ENCODE measurements around the gene SOCS7.

SOCS7 gene, protein sequence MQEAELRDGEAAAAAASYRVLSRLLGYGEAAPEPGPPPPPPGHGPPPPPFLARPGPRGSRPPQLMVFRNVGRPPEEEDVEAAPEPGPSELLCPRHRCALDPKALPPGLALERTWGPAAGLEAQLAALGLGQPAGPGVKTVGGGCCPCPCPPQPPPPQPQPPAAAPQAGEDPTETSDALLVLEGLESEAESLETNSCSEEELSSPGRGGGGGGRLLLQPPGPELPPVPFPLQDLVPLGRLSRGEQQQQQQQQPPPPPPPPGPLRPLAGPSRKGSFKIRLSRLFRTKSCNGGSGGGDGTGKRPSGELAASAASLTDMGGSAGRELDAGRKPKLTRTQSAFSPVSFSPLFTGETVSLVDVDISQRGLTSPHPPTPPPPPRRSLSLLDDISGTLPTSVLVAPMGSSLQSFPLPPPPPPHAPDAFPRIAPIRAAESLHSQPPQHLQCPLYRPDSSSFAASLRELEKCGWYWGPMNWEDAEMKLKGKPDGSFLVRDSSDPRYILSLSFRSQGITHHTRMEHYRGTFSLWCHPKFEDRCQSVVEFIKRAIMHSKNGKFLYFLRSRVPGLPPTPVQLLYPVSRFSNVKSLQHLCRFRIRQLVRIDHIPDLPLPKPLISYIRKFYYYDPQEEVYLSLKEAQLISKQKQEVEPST

GRCh38 chr17:38351412-38352222 lies at the start of gene SOCS7:
SOCS7 (plus strand) TSS chr17:38351844; CDS start chr17:38352053, 209 bp downstream.
- DNase-seq (ENCODE audit: low read depth) = peak; percentile 88

DNA sequence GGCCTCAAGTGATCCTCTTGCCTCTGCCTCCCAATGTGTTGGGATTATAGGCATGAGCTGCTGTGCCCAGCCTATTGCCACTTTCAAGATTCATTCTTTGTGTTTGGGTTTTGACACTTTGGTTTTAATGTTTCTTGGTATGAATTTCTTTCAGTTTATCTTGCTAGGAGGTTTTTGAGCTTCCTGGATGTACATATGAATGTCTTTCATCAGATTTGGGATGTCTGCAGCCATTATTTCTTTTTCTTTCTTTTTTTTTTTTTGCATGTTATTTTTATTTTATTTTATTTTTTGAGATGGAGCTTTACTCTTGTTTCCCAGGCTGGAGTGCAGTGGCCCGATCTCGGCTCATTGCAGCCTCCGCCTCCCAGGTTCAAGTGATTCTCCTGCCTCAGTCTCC lies 36.1 kb upstream of the SOCS7 start:
- no peak for DNase-seq (ENCODE audit: low read depth)

DNA sequence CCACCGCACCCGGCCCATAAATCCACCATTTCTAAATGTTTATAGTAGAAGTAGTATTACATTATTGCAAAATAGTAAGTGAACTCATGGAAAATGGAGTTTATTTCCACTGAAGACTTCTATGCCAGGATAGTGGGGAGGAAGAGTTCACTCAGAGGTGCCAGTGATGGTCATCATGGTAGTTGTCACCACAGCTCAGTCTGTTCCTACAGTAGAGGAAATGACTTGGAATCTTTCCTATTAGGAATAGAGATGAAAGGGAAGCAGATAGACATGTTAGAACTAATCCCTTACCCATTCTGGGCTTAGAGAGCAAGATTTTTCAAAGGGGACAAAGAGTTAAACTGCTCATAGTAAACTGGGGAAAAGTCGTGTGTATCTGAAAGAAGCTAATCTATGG lies 34.6 kb upstream of the SOCS7 start:
- DNase-seq (ENCODE audit: low read depth) = no peak

GRCh38 chr17:38320482-38320881 lies 31.2 kb upstream of the SOCS7 start:
- no peak for DNase-seq (ENCODE audit: low read depth)

- peak; percentile 59 for DNase-seq (ENCODE audit: low read depth)
Observed at GRCh38 chr17:38322156-38322779, 29.4 kb upstream of the SOCS7 start.

DNA sequence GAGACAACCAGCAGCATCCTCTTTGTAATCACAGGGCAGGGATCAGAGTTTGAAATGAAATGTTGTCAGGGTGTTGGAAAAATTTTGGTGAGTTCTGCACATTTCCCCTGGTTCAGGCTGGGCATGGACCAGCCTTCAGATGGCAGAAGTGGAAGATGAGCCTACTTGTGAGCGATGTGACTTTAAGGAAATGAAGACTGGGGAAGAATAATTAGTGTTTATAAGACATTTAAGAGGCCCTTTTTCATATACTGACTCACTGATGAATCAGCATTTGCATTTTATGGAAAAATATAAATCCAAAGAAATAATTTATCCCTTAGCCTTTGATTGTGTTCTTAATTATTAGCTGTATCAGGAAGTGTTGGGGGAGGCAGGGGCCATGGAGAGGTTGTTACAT lies 28.7 kb upstream of the SOCS7 start:
- DNase-seq (ENCODE audit: low read depth) = no peak

- no peak for DNase-seq (ENCODE audit: low read depth)
Observed at GRCh38 chr17:38324141-38324697, 27.4 kb upstream of the SOCS7 start.

GRCh38 chr17:38324772-38325171 lies 26.9 kb upstream of the SOCS7 start:
- no peak for DNase-seq (ENCODE audit: low read depth)

DNA sequence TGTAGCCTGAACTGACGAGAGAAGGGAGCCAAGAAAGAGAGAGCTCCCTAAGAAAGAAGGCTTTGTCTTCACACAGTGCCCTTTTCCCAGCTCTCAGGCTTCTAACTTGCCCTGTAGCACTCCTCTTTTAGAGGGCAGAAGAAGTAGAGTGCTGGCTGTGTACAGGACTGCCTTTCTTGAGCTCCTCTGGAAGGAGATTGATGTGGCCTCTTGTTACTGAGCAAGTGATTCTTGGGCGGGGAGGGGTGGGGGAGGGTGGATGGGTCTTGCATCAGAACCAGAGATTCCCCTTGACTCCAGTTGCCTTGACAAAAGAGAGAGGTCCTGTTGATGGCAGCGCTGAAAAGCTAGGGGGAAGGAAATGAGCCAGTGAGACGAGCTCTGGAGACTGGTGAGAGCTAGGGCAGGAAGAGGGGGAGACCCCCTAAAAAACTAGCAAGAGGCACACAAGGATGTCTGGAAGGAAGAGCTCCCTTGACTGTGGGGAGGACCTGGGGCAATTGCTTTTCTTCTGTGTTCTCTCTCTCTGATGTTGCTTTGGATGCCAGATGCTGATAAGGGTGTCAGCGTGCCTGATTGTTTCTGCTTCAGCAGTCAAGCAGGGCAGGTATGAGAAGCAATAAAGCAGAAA lies 26.3 kb upstream of the SOCS7 start:
- DNase-seq (ENCODE audit: low read depth) = no peak

GRCh38 chr17:38326996-38327792 lies 24.4 kb upstream of the SOCS7 start:
- no peak for DNase-seq (ENCODE audit: low read depth)

GRCh38 chr17:38327936-38328335 lies 23.7 kb upstream of the SOCS7 start:
- DNase-seq (ENCODE audit: low read depth) = no peak

- no peak for DNase-seq (ENCODE audit: low read depth)
Observed at GRCh38 chr17:38328620-38329019, 23.0 kb upstream of the SOCS7 start.

GRCh38 chr17:38329284-38329683 lies 22.4 kb upstream of the SOCS7 start:
- DNase-seq (ENCODE audit: low read depth) = no peak

DNA sequence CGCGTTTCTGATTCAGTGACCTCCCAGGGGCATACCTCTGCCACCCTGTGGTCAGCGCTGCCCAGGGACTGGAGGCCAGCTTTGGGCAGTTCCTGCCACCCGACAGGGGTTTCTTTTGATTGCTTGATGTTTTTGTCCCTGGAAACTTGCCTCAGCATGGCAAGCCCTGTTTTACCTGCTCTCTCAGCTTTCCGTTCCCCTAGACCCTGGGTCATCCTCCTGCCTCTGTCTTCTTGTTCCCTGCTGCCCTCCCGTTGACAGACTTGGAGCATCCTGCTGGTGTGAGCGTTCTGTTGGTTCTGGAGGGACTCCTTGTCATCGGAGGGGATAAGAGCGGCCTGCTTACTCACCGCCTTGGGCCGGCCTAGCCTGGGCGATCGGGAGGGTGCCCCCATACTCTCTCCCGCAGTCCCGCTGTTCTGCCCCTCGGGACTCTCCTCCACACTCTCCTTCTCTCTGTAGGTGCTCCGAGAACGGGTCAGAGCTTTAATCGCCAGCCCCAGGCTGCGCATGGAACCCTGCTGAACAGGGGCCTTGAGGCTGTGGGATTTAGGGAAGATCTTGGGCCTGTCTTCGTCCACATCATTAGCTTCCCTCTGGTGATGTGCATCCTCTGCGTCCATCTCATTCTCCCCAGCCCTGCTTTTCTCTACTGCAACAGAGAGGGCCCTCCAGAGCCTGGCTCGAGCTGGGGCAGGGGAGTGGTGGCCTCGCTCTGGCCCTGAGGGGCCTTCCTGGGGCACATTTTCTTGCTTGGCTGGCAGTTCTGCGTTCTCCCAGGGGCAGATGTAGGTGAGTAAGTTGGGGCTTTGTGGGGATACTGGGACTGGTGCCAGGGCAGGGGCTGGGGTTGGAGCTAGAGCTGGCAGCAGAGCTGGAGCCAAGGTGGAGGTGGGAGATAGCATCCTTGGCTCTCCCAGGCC lies 21.6 kb upstream of the SOCS7 start:
- no peak for DNase-seq (ENCODE audit: low read depth)

DNA sequence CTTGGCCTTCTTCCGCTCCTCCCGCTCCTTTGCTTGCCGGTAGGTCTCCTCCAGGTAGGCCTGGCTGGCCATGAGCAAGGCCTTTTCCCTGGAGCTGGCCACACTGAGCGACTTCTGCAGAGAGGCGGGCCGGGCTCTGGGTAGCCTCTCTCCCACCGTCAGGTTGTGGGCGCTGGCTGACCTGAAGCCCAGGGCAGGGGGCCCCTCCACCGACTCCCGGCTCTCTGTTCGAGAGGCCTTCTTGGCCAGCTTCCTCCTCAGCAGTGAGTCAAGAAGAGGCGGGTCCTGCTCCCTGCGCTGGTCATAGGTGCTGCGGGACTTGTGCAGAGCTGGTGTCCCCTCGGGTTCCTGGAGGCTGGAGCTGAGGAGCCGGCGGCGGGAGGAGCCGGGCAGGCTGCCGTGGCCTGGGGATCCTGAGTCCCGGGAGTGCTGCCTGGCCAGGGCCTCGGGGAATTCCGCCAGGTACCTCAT lies 20.7 kb upstream of the SOCS7 start:
- no peak for DNase-seq (ENCODE audit: low read depth)

DNA sequence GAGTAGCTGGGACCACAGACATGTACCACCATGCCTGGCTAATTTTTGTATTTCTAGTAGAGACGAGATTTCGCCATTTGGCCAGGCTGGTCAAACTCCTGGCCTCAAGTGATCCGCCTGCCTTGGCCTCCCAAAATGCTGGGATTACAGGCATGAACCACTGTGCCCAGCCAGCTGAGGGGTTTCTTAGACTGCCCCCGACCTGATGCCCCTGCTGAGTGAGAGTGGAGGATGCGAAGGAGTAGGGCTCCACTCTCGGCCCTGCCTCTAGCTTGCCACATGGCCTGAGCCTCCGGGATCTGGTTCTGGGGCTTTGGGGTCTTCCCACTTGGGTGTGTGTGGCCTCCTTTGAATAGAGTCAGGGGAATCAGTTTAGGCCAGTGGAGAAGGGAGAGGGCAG lies 18.9 kb upstream of the SOCS7 start:
- DNase-seq (ENCODE audit: low read depth) = no peak

DNA sequence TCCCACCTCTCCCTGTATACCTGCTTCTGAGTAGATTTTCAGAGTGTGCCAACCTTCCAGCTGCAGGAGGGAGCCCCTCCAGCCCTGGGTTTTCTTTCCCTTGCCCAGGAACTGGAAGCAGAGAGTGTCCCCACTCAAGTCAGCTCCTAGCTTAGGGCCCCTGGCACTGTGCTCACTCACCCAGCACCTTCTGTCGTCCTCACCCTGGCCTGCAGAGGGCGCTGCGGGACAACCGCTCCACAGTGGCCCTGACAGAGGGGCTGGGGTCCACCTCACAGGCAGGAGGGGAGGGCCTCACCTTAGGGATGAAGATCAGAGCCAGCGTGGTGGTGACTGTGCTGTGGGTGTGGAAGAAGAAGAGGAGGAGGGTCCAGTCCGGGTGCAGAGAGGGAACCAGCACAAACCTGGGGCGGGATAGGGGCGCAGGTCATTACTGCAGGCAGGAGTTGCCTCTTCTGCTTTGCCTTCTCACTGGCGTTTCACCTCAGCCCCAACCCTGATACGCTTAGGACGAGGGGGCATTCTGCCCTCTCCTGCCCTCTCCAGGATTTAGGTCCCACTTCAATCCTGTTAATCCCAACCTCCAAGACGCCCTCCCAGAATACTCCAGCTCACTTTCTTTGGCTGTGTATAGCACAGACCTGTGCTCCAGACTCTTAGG lies 17.9 kb upstream of the SOCS7 start:
- peak; percentile 17 for DNase-seq (ENCODE audit: low read depth)

- DNase-seq (ENCODE audit: low read depth) = no peak
Observed at GRCh38 chr17:38334480-38335364, 16.9 kb upstream of the SOCS7 start.

Data from activated T-cell treated with anti-CD3 and anti-CD28 coated beads for 24 hours (primary cell).